Fibroblast of peridontal ligament (primary cell): Measurements from ENCODE around the gene VASH2.
"Not testable (repeated sequence)": the region's sequence is repeated elsewhere in the genome, so short reads cannot be mapped to it uniquely, and the experiment has no call there.

ENCODE experiments used
- DNase-seq: peaks from one replicate; pipeline ENCODE4 v3.0.0-alpha.2; 2010; ENCODE audit errors: extremely low read depth

The VASH2 gene

DNA sequence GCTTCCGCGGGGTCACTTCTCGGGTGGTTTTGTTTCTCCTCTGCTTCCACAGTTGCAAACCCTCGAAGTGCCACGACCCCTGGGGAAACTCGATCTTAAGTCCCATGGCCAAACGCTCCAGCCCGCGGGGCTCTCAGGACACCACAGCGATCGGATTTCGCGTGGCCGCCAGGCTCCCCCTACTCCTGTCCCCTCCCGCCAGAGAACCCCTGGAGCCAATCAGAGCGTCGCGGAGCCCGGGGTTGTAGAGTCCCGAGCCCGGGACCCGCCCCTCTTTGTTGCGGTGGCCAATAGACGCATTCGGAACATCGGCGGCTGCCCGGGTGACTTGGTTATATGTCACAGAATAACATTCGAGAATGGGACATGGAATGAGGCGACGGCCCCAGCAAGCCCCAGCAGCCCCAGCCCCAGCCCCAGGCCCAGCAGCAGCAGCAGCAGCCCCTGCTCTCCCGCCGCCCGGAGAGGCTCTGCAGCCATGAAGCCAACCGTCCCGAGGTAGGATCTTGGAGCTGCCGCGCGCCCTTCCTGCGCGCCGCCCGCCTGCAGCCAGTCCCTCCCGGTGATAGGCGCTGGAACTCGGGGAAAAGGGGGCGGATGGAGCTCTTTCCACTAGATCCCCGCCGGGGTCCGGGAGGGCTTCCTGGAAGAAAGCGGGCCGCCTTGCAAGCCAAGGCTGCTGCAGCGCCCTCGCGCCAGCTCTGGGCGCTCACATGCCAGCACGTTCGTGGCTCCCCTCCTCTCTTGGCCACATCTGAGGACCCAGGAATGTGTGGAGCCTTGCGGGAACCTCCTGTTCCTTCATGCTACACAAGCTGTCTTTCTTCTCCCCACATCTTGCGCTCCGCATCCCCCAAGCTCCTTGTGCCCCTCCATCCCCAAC is at the start of gene VASH2:
VASH2 (plus strand) TSS at position 299 of the 883 bp plus-strand sequence. CDS start 1,002 bp downstream, outside the sequence.
- peak; percentile 43 for DNase-seq

GRCh38 chr1:212901290-212901689 is 49.1 kb upstream of the VASH2 start:
- no peak for DNase-seq

GRCh38 chr1:212902054-212902453 is 48.3 kb upstream of the VASH2 start:
- DNase-seq: no peak

DNA sequence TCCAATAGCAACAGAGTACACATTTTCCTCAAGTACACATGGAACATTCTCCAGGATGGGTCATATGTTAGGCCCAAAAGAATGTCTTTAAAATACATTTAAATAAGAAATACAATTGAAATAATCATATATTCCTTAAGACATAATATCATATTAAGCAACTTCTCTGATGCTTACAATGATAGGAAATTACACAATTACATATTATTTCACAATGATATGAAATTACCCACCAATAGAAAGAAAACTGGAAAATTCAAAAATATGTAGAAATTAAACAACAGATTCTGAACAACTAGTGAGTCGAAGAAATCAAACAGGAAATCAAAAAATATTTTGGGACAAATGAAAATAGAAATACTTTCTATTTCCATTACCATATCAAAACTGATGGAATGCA is 46.7 kb upstream of the VASH2 start:
- no peak for DNase-seq

DNA sequence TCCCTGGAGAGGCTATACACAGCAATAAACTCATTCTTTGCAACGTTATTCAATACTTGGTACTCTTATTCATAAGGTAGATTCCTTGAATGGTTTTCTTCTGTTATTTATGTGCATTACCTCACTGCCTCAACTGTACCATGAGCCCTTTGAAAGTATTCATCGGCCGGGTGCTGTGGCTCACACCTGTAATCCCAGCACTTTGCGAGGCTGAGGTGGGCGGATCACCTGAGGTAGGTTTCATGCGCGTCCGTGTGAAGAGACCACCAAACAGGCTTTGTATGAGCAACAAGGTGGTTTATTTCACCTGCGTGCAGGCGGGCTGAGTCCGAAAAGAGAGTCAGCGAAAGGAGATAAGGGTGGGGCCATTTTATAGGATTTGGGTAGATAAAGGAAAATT is 42.3 kb upstream of the VASH2 start:
- not testable (repeated sequence) for DNase-seq

GRCh38 chr1:212908971-212909370 is 41.4 kb upstream of the VASH2 start:
- DNase-seq: no peak

DNA sequence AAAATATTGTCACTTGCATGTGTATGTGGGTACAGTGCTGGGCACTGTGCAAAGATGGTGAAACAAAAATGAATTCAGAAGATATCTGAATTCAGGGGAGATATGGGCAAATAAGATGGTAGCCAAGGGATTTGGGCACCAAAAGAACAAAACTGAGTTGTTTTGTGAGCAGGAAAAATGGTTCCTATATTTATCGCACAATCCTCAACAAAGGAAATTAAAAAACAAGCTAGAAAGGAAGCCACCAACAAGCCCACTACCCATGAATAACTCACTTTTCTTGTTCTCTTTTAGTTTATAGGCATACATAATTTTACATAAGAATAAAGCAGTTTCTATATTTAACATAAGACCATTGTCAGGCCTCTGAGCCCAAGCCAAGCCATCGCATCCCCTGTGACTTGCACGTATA is 40.7 kb upstream of the VASH2 start:
- DNase-seq: no peak

GRCh38 chr1:212910213-212910612 is 40.1 kb upstream of the VASH2 start:
- not testable (repeated sequence) for DNase-seq

- DNase-seq: not testable (repeated sequence)
These were observed 36.7 kb upstream of the VASH2 start for GRCh38 chr1:212913638-212914037.

DNA sequence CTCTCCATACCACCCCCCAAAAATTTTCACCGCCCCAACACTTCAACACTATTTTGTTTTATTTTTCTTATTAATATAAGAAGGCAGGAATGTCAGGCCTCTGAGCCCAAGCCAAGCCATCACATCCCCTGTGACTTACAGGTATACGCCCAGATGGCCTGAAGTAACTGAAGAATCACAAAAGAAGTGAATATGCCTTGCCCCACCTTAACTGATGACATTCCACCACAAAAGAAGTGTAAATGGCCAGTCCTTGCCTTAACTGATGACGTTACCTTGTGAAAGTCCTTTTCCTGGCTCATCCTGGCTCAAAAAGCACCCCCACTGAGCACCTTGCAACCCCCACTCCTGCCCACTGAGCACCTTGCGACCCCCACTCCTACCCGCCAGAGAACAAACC is 36.2 kb upstream of the VASH2 start:
- DNase-seq: not testable (repeated sequence)

- DNase-seq: no peak
These were observed 35.6 kb upstream of the VASH2 start for GRCh38 chr1:212914789-212915188.

GRCh38 chr1:212915245-212916091 is 34.9 kb upstream of the VASH2 start:
- DNase-seq: peak; percentile 46

GRCh38 chr1:212916481-212917133 is 33.7 kb upstream of the VASH2 start:
- peak; percentile 7 for DNase-seq

DNA sequence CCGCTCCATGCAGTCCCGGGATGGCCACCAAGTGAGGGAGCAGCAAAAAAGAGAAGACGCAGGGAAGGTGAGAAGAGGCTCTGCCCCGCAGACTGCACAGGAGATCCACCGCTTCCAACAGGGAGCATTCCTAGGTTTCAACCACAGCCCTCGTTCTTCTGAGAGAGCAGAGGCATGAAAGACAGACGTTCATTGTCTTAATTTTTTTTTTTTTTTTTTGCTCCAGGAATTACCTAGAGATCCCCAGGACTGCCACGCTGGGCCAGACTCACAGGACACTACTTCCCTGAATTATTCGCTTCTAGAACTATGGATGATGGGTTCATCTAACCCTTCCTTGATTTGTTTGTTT is 33.2 kb upstream of the VASH2 start:
- no peak for DNase-seq

- DNase-seq: no peak
These were observed 32.5 kb upstream of the VASH2 start for GRCh38 chr1:212917858-212918257.

DNA sequence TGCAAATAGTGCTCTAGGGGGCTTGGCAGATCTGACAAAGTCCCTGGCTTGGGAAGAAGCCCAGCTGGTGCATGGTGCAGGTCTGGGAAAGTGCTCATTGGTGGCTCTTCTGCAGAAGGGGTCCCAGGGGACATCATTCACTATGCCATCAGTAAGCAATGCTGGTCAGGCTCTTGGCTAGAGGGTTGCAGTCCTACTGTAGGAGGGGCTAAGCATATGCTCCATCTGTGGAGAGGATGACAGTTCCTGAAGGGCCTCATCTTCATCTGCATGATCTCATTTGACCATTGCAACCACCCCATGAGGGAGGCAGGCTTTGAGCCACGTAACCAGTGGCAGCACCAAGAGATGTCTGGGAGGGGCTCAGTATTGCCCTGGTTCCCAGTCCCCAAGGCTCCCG is 31.5 kb upstream of the VASH2 start:
- DNase-seq: no peak

GRCh38 chr1:212920246-212920645 is 30.1 kb upstream of the VASH2 start:
- DNase-seq: no peak

GRCh38 chr1:212920896-212921295 is 29.4 kb upstream of the VASH2 start:
- no peak for DNase-seq

GRCh38 chr1:212922016-212922415 is 28.3 kb upstream of the VASH2 start:
- no peak for DNase-seq

DNA sequence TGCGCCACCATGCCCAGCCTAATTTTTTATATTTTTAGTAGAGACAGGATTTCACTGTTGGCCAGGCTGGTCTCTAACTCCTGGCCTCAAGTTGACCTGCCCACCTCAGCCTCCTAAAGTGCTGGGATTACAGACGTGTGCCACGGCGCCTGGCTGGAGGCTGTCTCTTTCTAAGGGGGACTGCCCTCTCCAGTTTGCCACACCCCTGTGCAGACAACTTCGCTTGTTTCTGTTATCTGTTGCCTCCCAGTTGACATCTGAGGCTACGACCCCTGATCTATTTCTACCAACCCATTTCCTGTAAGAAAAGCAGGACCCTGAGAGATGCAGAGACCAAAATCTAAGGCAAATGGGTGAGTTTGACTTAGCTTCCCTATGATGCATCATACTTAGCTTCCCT is 24.0 kb upstream of the VASH2 start:
- DNase-seq: no peak

DNA sequence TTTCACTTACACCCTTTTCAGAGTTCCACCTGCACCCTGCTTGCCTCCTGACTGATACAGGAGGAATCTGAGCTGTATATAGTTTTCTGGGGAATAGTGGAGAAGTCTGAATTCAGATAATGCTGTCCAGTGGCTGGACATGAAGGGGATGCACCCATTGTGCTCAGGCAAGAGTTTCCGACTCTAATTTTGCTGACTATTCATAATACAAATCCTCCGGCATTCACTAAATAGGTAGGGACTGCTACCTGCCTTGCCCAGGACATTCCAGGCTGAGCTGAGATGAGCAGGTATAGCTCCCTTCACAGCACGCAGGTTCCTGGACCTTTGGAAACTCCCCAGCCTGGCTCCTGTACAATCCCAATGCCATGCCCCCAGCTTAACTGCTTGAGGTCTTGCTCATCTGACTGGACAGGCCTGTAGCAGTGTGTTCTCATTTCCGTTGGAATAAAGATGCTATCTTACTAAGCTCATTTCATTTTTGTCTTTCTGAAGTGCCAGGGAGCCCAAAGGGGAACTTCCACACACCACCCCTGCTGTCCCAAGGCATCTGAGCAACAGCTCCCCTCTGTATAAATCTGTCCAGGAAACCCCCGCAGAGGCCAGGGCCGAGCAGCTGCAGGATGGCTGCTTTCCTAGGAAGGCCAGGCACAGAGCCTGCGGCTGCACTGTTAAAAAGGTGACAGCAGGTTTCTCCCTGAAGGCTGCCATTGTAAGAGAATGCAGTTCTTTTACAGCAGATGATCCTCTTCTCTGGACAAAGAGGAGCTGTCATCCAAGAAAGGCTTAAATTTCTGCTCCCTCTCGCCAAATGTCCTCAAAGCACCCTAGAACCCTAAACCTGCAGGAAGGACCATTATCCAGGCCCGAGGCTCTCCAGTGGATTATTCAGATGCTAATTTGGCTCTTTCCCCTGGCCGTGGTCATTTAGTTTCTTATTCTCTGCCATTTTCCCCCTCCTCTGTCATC is 21.7 kb upstream of the VASH2 start:
- no peak for DNase-seq
